Mesendoderm (in vitro differentiated cells): ENCODE data around the gene MTF2.
A peak's percentile ranks its signal among the peaks of the same experiment; 100 is the strongest.

ENCODE experiments used
- DNase-seq: peaks from one replicate; pipeline ENCODE4 v3.0.0; 2013
- H2AK5ac ChIP-seq: 2 replicates; pipeline ENCODE4 v1.6.1; 2013; ENCODE audit warnings: low read length, inconsistent platforms
- H2BK120ac ChIP-seq: 2 replicates; pipeline ENCODE4 v1.6.1; 2013; ENCODE audit warnings: low read depth, mild to moderate bottlenecking, low read length, moderate library complexity, mixed read lengths
- H2BK15ac ChIP-seq: replicated peaks from 2 replicates; pipeline ENCODE4 v1.6.1; 2013; ENCODE audit warnings: low read depth, mild to moderate bottlenecking, moderate library complexity
- H2BK5ac ChIP-seq: 2 replicates; pipeline ENCODE4 v1.6.1; 2013; ENCODE audit warnings: low read length, inconsistent platforms
- H3K18ac ChIP-seq: 2 replicates; pipeline ENCODE4 v1.6.1; 2013; ENCODE audit warnings: mild to moderate bottlenecking, low read length, mixed read lengths
- H3K23ac ChIP-seq: one replicate; pipeline ENCODE4 v1.6.1; 2013; ENCODE audit warnings: low read length
- H3K27ac ChIP-seq: 2 replicates; pipeline ENCODE4 v1.5.1; 2013; ENCODE audit warnings: low read depth, mild to moderate bottlenecking, inconsistent platforms, low read length, moderate library complexity
- H3K27me3 ChIP-seq: 2 replicates; pipeline ENCODE4 v1.6.1; 2013; ENCODE audit warnings: low read length, control low read depth, mild to moderate bottlenecking, inconsistent platforms; ENCODE audit not compliant: insufficient read depth, poor library complexity
- H3K36me3 ChIP-seq: 2 replicates; pipeline ENCODE4 v1.6.1; 2013; ENCODE audit warnings: low read length, inconsistent platforms; ENCODE audit not compliant: control insufficient read depth, insufficient read depth
- H3K4ac ChIP-seq: one replicate; pipeline ENCODE4 v1.6.1; 2013; ENCODE audit warnings: low read depth, mild to moderate bottlenecking, low read length, moderate library complexity
- H3K4me1 ChIP-seq: 2 replicates; pipeline ENCODE4 v1.6.1; 2013; ENCODE audit warnings: low read depth, low read length, inconsistent platforms; ENCODE audit not compliant: control insufficient read depth
- H3K4me2 ChIP-seq: 2 replicates; pipeline ENCODE4 v1.6.1; 2013; ENCODE audit warnings: low read length
- H3K4me3 ChIP-seq: 2 replicates; pipeline ENCODE4 v1.5.1; 2013; ENCODE audit warnings: mild to moderate bottlenecking, low read length
- H3K56ac ChIP-seq: one replicate; pipeline ENCODE4 v1.6.1; 2013; ENCODE audit warnings: low read length
- H3K79me1 ChIP-seq: 2 replicates; pipeline ENCODE4 v1.6.1; 2013; ENCODE audit warnings: low read length, inconsistent platforms
- H3K79me2 ChIP-seq: 2 replicates; pipeline ENCODE4 v1.6.1; 2013; ENCODE audit warnings: mild to moderate bottlenecking, low read length; ENCODE audit not compliant: control insufficient read depth, insufficient read depth
- H3K9ac ChIP-seq: 2 replicates; pipeline ENCODE4 v1.6.1; 2013; ENCODE audit warnings: low read length, inconsistent platforms
- H4K5ac ChIP-seq: one replicate; pipeline ENCODE4 v1.6.1; 2013; ENCODE audit warnings: low read length
- H4K8ac ChIP-seq: one replicate; pipeline ENCODE4 v1.6.1; 2013; ENCODE audit warnings: low read depth, mild to moderate bottlenecking, control low read depth, low read length, moderate library complexity
- WGBS: extraction: QIAGEN DNeasy Blood & Tissue Kit; methylation state at CpG from one replicate; pipeline ENCODE4 v1.1.7; 2013; ENCODE audit warnings: low lambda C conversion rate, missing lambda C conversion rate; ENCODE audit not compliant: insufficient coverage; ENCODE audit errors: extremely low coverage; 5-methylcytosine and 5-hydroxymethylcytosine counted together

MTF2 gene

DNA sequence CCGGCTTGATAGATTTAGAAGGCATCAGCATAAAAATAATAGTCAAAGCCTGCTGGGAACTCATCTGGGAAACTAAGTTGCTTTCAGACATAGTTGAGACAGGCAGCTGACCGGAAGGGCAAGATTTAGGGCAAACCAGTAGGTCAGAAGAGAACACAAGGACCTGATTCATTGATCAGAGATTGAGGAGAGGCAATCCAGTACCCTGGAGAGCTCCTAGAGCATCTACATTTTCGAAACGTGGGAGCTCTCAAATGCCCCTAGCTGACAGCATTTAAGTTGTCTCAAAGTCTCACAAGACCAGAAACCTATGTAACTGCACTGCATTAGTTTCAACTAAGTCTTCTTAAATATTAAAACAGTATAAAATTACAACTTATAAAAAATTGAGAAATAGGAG is 22.9 kb upstream of the MTF2 start:
- Histone ChIP-seq H3K56ac (no peak overlapping the region), H3K4me1 (no peaks in the 10 kb centered on the region), H3K4ac (no peak overlapping the region), H3K4me3 (no peak overlapping the region), H3K79me1 (no peaks in the 10 kb centered on the region), H3K27me3 (no peaks in the 10 kb centered on the region), H4K8ac (no peak overlapping the region), H2BK15ac (no peak overlapping the region), H2BK5ac (no peak overlapping the region), H3K18ac (no peak overlapping the region), H3K36me3 (no peaks in the 10 kb centered on the region), H4K5ac (no peak overlapping the region), H3K27ac (no peak overlapping the region), H3K9ac (no peak overlapping the region), H2BK120ac (no peak overlapping the region), H3K4me2 (no peak overlapping the region), H2AK5ac (no peak overlapping the region), H3K79me2 (no peaks in the 10 kb centered on the region), H3K23ac (no peak overlapping the region)
- DNase-seq: peak; percentile 73
- no CpG with 5 or more reads among the region's 4 CpGs for WGBS

DNA sequence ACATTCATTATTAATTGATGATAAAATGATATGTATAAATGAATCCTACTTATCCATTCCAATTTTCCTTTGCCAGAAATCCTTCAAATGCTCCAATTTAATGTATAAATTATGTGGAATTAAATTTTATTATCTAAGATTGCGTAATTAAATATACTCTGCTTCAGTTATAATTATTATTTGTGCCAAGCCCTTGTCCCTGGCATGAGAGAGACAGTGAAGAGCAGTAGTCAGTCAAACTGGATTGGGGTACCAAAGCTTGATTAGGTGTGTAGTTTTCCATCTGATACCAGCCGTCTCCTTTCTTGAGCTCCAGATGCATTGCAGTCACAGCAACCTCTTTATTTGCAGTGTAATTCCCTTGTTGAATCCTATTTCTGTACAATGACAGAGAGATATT is 22.4 kb upstream of the MTF2 start:
- Histone ChIP-seq H3K18ac (no peak overlapping the region), H3K4me1 (no peaks in the 10 kb centered on the region), H3K27ac (no peak overlapping the region), H3K4me3 (no peak overlapping the region), H3K4me2 (no peak overlapping the region), H4K8ac (no peak overlapping the region), H3K4ac (no peak overlapping the region), H3K23ac (no peak overlapping the region), H3K9ac (no peak overlapping the region), H2BK15ac (no peak overlapping the region), H2BK5ac (no peak overlapping the region), H4K5ac (no peak overlapping the region), H3K27me3 (no peaks in the 10 kb centered on the region), H2AK5ac (no peak overlapping the region), H3K79me2 (no peaks in the 10 kb centered on the region), H3K56ac (no peak overlapping the region), H3K36me3 (no peaks in the 10 kb centered on the region), H2BK120ac (no peak overlapping the region), H3K79me1 (no peaks in the 10 kb centered on the region)
- no CpG with 5 or more reads among the region's 2 CpGs for WGBS
- DNase-seq: no peak

DNA sequence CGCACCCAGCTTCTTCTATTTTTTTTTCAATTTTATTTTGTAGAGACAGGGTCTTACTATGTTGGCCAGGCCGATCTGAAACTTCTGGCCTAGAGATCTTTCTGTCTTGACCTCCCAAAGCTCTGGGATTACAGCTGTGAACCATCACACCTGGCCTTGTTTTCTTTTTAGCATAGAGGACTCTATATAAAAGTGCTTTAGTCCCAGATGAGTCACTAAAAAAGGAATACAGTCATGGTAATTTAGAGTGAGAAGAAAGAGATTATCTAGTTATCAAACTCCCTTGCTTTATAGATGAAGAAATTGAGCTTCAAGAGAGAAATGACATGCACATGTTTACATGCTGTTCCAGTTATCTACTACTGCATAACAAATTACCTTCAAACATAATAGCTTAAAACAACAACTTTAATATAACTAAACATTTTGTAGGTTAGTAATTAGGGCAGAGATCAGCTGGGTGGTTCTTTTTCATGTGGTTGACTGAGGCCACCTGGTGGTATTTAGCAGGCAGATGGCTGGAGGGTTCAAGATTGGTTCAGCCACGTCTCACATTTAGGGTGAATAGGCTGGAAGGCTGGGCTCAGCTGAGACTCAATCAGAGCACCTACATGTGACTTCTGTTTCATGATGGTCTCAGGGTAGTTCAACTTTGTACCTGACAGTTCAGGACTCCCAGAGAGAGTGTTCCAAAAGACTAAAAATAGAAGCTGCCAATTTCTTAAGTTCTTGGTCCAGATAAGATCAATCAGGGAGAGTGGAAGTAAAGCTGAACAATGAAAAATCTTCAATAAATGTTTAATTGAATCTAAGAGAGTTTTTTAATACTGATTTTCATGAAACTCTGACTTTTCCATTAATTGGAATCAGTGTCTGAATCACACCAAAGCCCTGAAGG is 16.9 kb upstream of the MTF2 start:
- Histone ChIP-seq H3K79me2 (no peaks in the 10 kb centered on the region), H3K4ac (no peak overlapping the region), H3K18ac (no peak overlapping the region), H3K27ac (no peak overlapping the region), H2BK5ac (no peak overlapping the region), H3K79me1 (no peaks in the 10 kb centered on the region), H3K56ac (no peak overlapping the region), H3K9ac (no peak overlapping the region), H3K23ac (no peak overlapping the region), H3K36me3 (no peaks in the 10 kb centered on the region), H3K4me1 (no peaks in the 10 kb centered on the region), H2AK5ac (no peak overlapping the region), H2BK120ac (no peak overlapping the region), H4K5ac (no peak overlapping the region), H3K4me2 (no peak overlapping the region), H4K8ac (no peak overlapping the region), H3K4me3 (no peak overlapping the region), H3K27me3 (no peaks in the 10 kb centered on the region), H2BK15ac (no peak overlapping the region)
- DNase-seq: peak; percentile 68
- WGBS: no CpG with 5 or more reads among the region's 3 CpGs

DNA sequence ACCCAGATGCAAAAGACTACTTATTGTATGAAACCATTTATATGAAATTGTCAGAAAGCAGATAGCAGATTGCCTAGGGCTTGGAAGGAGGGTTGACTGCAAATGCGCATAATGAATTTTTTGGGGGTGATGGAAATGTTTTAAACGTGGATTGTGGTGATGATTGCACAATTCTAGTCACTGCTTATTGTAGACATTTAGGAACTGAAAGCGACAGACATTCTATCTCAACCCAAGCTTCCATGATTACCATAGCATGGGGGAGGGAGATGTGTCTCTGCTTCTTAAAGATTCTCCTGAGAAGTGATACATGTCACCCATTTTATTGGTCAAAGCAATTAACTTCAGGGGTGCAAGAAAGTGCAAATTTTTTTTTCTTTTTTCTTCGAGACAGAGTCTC is 2.8 kb upstream of the MTF2 start:
- Histone ChIP-seq H3K23ac (no peak overlapping the region), H4K5ac (no peak overlapping the region), H3K4me3 (no peak overlapping the region), H3K79me1 (peaks cover 1% of the 10 kb centered on the region), H3K27me3 (no peaks in the 10 kb centered on the region), H3K9ac (no peak overlapping the region), H3K4me2 (no peak overlapping the region), H3K4ac (no peak overlapping the region), H3K27ac (no peak overlapping the region), H3K36me3 (no peaks in the 10 kb centered on the region), H3K79me2 (peaks cover 18% of the 10 kb centered on the region), H2AK5ac (no peak overlapping the region), H2BK15ac (no peak overlapping the region), H3K4me1 (peaks cover 1% of the 10 kb centered on the region), H2BK5ac (no peak overlapping the region), H3K18ac (no peak overlapping the region), H4K8ac (no peak overlapping the region), H3K56ac (no peak overlapping the region), H2BK120ac (no peak overlapping the region)
- no peak for DNase-seq
- 100% methylated on average over 2 of the region's 4 CpGs for WGBS

DNA sequence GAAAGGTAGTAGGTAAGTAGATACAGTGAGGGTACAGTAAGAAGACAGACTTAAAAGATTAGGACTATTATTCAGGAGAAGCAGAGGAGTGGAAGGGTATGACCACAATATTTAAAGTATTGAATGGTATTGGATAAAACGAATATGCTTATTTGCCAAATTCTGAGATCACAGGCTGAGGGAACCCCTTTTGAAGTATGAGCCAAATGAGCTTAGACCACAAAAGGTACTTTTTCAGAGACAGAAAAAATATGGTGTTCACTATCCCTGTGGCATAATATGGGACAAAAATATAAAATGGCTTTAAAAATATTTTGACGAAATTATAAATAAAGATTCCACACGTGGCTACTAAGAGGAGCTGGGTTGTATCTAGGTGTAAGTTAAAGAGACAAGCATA is 880 bp upstream of the MTF2 start:
- H2BK5ac ChIP-seq: no peak overlapping the region
- H3K9ac ChIP-seq: peak overlapping the region; percentile 90
- no peaks in the 10 kb centered on the region for H3K4me1 ChIP-seq
- peak overlapping the region; percentile 91 for H3K56ac ChIP-seq
- no peak overlapping the region for H2BK15ac ChIP-seq
- peaks cover 35% of the 10 kb centered on the region for H3K79me2 ChIP-seq
- peaks cover 1% of the 10 kb centered on the region for H3K79me1 ChIP-seq
- H4K5ac ChIP-seq: no peak overlapping the region
- no peak overlapping the region for H4K8ac ChIP-seq
- no peak for DNase-seq
- H3K4me2 ChIP-seq: no peak overlapping the region
- H2AK5ac ChIP-seq: no peak overlapping the region
- no peak overlapping the region for H3K27ac ChIP-seq
- no peak overlapping the region for H3K23ac ChIP-seq
- H2BK120ac ChIP-seq: no peak overlapping the region
- H3K4me3 ChIP-seq: no peak overlapping the region
- no peaks in the 10 kb centered on the region for H3K27me3 ChIP-seq
- WGBS: no CpG with 5 or more reads among the region's 3 CpGs
- peak overlapping the region; percentile 8 for H3K4ac ChIP-seq
- no peaks in the 10 kb centered on the region for H3K36me3 ChIP-seq
- H3K18ac ChIP-seq: peak overlapping the region; percentile 81

DNA sequence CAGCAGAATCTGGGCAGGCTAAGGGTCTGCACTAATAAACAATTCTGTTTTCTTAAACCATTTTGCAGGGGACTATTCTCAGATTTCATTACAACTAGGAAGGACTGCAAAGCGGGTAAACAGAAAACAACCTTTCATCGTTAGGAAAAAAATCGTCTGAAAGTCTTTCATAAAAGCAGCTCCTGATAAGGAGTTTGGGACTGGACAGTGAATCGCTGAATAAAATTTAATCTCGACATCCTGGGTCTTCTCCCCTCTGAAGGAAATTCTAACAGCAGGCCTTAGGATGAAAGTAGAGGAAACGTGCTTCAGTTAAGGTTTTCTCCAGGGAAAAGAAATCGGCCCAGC is 471 bp upstream of the MTF2 start:
- WGBS: no CpG with 5 or more reads among the region's 7 CpGs
- peaks cover 1% of the 10 kb centered on the region for H3K79me1 ChIP-seq
- peak overlapping the region; percentile 86 for H3K4me2 ChIP-seq
- H3K23ac ChIP-seq: no peak overlapping the region
- no peaks in the 10 kb centered on the region for H3K27me3 ChIP-seq
- H2BK5ac ChIP-seq: peak overlapping the region; percentile 65
- no peaks in the 10 kb centered on the region for H3K36me3 ChIP-seq
- H3K9ac ChIP-seq: peak overlapping the region; percentile 90
- H3K56ac ChIP-seq: peak overlapping the region; percentile 91
- H3K27ac ChIP-seq: peak overlapping the region; percentile 59
- no peak overlapping the region for H2BK120ac ChIP-seq
- peak overlapping the region; percentile 81 for H3K18ac ChIP-seq
- H3K79me2 ChIP-seq: peaks cover 39% of the 10 kb centered on the region
- no peaks in the 10 kb centered on the region for H3K4me1 ChIP-seq
- peak overlapping the region; percentile 8 for H3K4ac ChIP-seq
- no peak overlapping the region for H2AK5ac ChIP-seq
- peak overlapping the region; percentile 53 for H3K4me3 ChIP-seq
- H2BK15ac ChIP-seq: no peak overlapping the region
- DNase-seq: no peak
- H4K8ac ChIP-seq: no peak overlapping the region
- H4K5ac ChIP-seq: no peak overlapping the region
